ENCODE results near the gene KLLN.

KLLN gene

DNA sequence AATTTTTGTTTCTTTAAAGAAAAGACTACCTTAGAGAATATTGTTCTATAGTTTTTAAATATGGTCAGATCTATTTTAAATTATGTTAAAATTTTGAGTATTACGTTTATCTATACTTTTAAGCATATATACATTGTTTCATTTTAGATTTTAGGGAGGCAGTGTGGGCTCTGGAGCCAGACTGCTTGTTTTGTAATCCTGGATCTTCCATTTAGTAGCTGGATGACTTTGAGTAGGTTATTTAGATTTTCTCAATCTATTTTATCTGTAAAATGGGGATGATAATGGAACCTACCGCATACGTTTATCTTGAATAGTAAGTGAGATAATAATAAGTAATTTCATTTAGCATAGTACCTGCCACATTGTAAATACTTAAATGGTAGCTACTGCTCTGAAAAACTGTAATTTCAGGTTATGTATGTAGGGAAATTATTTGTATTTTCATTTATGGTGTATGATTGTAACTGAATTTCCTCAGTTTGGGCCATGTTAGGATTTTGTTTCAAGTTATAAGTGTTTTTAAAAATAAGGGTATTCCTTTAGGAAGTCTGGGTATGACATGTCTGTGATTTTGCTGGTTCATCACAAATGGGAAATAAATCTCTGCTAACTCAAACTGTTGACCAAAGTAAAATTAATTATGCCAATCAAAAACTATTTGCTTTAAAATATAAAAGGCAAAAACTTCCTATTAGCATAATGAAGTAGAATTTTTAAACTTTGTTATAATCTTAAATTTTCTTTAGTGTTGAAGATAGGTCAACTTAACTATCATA, 6.6 kb upstream of the KLLN start:
- TF ChIP-seq YY1 (IDR thresholded peaks at IDR 0.05; ENCODE audit: low read depth) (no peak), RAD21 (IDR thresholded peaks at IDR 0.05; ENCODE audit: low read depth) (no peak), EP300 (IDR thresholded peaks at IDR 0.05; ENCODE audit: borderline replicate concordance) (no peak)

- TF ChIP-seq CREB1 (IDR thresholded peaks at IDR 0.05; ENCODE audit: low read depth): no peak
Measured at GRCh38 chr10:87868277-87868676, 4.9 kb upstream of the KLLN start.

- TF ChIP-seq EGR1 (IDR thresholded peaks at IDR 0.05) (no peak), REST (IDR thresholded peaks at IDR 0.05; ENCODE audit: low read depth) (no peak)
Measured at GRCh38 chr10:87867453-87867852, 4.1 kb upstream of the KLLN start.

- TF ChIP-seq FOXM1 (IDR thresholded peaks at IDR 0.05; ENCODE audit: borderline replicate concordance, low read depth) (no peak), CEBPB (IDR thresholded peaks at IDR 0.05) (no peak)
Measured at GRCh38 chr10:87866412-87866974, 3.2 kb upstream of the KLLN start.

GRCh38 chr10:87865241-87865881, 2.0 kb upstream of the KLLN start:
- TF ChIP-seq CEBPB (IDR thresholded peaks at IDR 0.05): no peak
- no peak for TF ChIP-seq FOXM1 (IDR thresholded peaks at IDR 0.05; ENCODE audit: borderline replicate concordance, low read depth)
- TF ChIP-seq TAF1 (IDR thresholded peaks at IDR 0.05; ENCODE audit: low read depth): no peak
- no peak for TF ChIP-seq NFIC (IDR thresholded peaks at IDR 0.05)
- no peak for TF ChIP-seq CREB1 (IDR thresholded peaks at IDR 0.05; ENCODE audit: low read depth)
- TF ChIP-seq, protein P1, sequence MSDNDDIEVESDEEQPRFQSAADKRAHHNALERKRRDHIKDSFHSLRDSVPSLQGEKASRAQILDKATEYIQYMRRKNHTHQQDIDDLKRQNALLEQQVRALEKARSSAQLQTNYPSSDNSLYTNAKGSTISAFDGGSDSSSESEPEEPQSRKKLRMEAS (IDR thresholded peaks at IDR 0.05): no peak
- TF ChIP-seq TCF12 (IDR thresholded peaks at IDR 0.05; ENCODE audit: low read depth): no peak
- TF ChIP-seq TEAD4 (IDR thresholded peaks at IDR 0.05): no peak
- no peak for TF ChIP-seq RAD21 (IDR thresholded peaks at IDR 0.05; ENCODE audit: low read depth)
- no peak for TF ChIP-seq YY1 (IDR thresholded peaks at IDR 0.05; ENCODE audit: low read depth)
- no peak for TF ChIP-seq USF1 (IDR thresholded peaks at IDR 0.05)
- no peak for TF ChIP-seq ZBTB7A (IDR thresholded peaks at IDR 0.05; ENCODE audit: low read depth)
- no peak for TF ChIP-seq EP300 (IDR thresholded peaks at IDR 0.05; ENCODE audit: borderline replicate concordance)
- TF ChIP-seq EGR1 (IDR thresholded peaks at IDR 0.05): no peak
- TF ChIP-seq REST (IDR thresholded peaks at IDR 0.05; ENCODE audit: low read depth): no peak

GRCh38 chr10:87864496-87865059, 1.2 kb upstream of the KLLN start:
- TF ChIP-seq FOXM1 (IDR thresholded peaks at IDR 0.05; ENCODE audit: borderline replicate concordance, low read depth) (no peak), TEAD4 (IDR thresholded peaks at IDR 0.05) (no peak), YY1 (IDR thresholded peaks at IDR 0.05; ENCODE audit: low read depth) (no peak), CEBPB (IDR thresholded peaks at IDR 0.05) (no peak), NFIC (IDR thresholded peaks at IDR 0.05) (no peak), TAF1 (IDR thresholded peaks at IDR 0.05; ENCODE audit: low read depth) (no peak), REST (IDR thresholded peaks at IDR 0.05; ENCODE audit: low read depth) (no peak), EP300 (IDR thresholded peaks at IDR 0.05; ENCODE audit: borderline replicate concordance) (no peak), ZBTB7A (IDR thresholded peaks at IDR 0.05; ENCODE audit: low read depth) (no peak), USF1 (IDR thresholded peaks at IDR 0.05) (no peak), EGR1 (IDR thresholded peaks at IDR 0.05) (no peak), TCF12 (IDR thresholded peaks at IDR 0.05; ENCODE audit: low read depth) (no peak), CREB1 (IDR thresholded peaks at IDR 0.05; ENCODE audit: low read depth) (no peak), RAD21 (IDR thresholded peaks at IDR 0.05; ENCODE audit: low read depth) (no peak)
- TF ChIP-seq, protein P1 (IDR thresholded peaks at IDR 0.05): no peak
